Left ventricle myocardium inferior (tissue), 1 donor: ENCODE results near the gene DRC1. TPM values are rescaled to one million over a fixed set of nuclear protein-coding genes. Genes with fewer than 3 reads are reported as not detected.

ENCODE experiments used
- DNase-seq: peaks from one replicate; pipeline ENCODE4 v3.0.0-alpha.2; 2020
- H3K27ac ChIP-seq: fragments of 200-600 bp; replicated peaks from 2 replicates; pipeline ENCODE4 v1.8.0; 2021
- H3K27me3 ChIP-seq: fragments of 200-600 bp; 2 replicates; pipeline ENCODE4 v1.8.0; 2021; ENCODE audit warnings: low read depth
- H3K36me3 ChIP-seq: fragments of 200-600 bp; 2 replicates; pipeline ENCODE4 v1.8.0; 2021
- H3K4me1 ChIP-seq: fragments of 200-600 bp; 2 replicates; pipeline ENCODE4 v1.8.0; 2021
- H3K4me3 ChIP-seq: fragments of 200-600 bp; 2 replicates; pipeline ENCODE4 v1.8.0; 2021; ENCODE audit warnings: mild to moderate bottlenecking, moderate library complexity
- H3K9me3 ChIP-seq: fragments of 200-600 bp; replicated peaks from 2 replicates; pipeline ENCODE4 v1.8.0; 2021
- CTCF ChIP-seq: fragments of 200-600 bp; IDR thresholded peaks from 2 replicates; pipeline ENCODE4 v1.8.0; 2021; ENCODE audit warnings: antibody characterized with exemption, mild to moderate bottlenecking, borderline replicate concordance
- intact Hi-C: fragments of 100-400 bp; cut with micrococcal nuclease; formaldehyde crosslinking; loops from one replicate; pipeline ENCODE4 v1.11.0; 2022
- total RNA-seq: library from RNA; stranded (reverse); fragmentation: NEBNext Ultra II Directional; extraction: Animal tissue kit (Norgen Biotek cat#: 25700); gene quantifications from one replicate; pipeline ENCODE4 v1.2.1, GENCODE V29; 2021
- donor health status: DM: no; HTN: yes; CAD: no; lungs with severe emphysema.

DRC1 gene
- total RNA-seq, 1 donor from 2014 or later = not detected

GRCh38 chr2:26485099-26485498, 83.4 kb downstream of the DRC1 start:
- TF ChIP-seq CTCF = no peak
- Histone ChIP-seq H3K4me3 (no peak overlapping the region), H3K27me3 (no peaks in the 10 kb centered on the region), H3K36me3 (no peaks in the 10 kb centered on the region), H3K27ac (no peak overlapping the region), H3K9me3 (no peaks in the 10 kb centered on the region), H3K4me1 (peaks cover 17% of the 10 kb centered on the region)
- intact Hi-C loops = no loop called here
- DNase-seq = no peak

- DNase-seq = no peak
- Histone ChIP-seq H3K36me3 (no peaks in the 10 kb centered on the region), H3K27ac (no peak overlapping the region), H3K4me1 (peaks cover 17% of the 10 kb centered on the region), H3K27me3 (no peaks in the 10 kb centered on the region), H3K4me3 (no peak overlapping the region), H3K9me3 (no peaks in the 10 kb centered on the region)
- intact Hi-C loops = no loop called here
- no peak for TF ChIP-seq CTCF
Observed at GRCh38 chr2:26485725-26486418, 84.2 kb downstream of the DRC1 start.

GRCh38 chr2:26486789-26487188, 85.1 kb downstream of the DRC1 start:
- intact Hi-C loops = no loop called here
- H3K27ac ChIP-seq = no peak overlapping the region
- no peak for DNase-seq
- H3K27me3 ChIP-seq = no peaks in the 10 kb centered on the region
- H3K36me3 ChIP-seq = no peaks in the 10 kb centered on the region
- H3K4me1 ChIP-seq = peaks cover 17% of the 10 kb centered on the region
- no peak overlapping the region for H3K4me3 ChIP-seq
- TF ChIP-seq CTCF = no peak
- no peaks in the 10 kb centered on the region for H3K9me3 ChIP-seq

GRCh38 chr2:26487192-26487591, 85.5 kb downstream of the DRC1 start:
- DNase-seq = no peak
- H3K9me3 ChIP-seq = no peaks in the 10 kb centered on the region
- H3K4me1 ChIP-seq = peaks cover 17% of the 10 kb centered on the region
- no peaks in the 10 kb centered on the region for H3K27me3 ChIP-seq
- H3K36me3 ChIP-seq = no peaks in the 10 kb centered on the region
- no peak overlapping the region for H3K27ac ChIP-seq
- no peak overlapping the region for H3K4me3 ChIP-seq
- no peak for TF ChIP-seq CTCF
- intact Hi-C loops = no loop called here

- DNase-seq = no peak
- Histone ChIP-seq H3K9me3 (no peaks in the 10 kb centered on the region), H3K27me3 (no peaks in the 10 kb centered on the region), H3K27ac (no peak overlapping the region), H3K36me3 (no peaks in the 10 kb centered on the region), H3K4me3 (no peak overlapping the region), H3K4me1 (peaks cover 12% of the 10 kb centered on the region)
- TF ChIP-seq CTCF = no peak
- intact Hi-C loops = no loop called here
Observed at GRCh38 chr2:26488463-26489212, 86.9 kb downstream of the DRC1 start.
